ENCODE measurements around the gene SLC11A2. TPM values are rescaled to one million over a fixed set of nuclear protein-coding genes. Genes with fewer than 3 reads are reported as not detected.

The SLC11A2 gene
- total and polyA plus RNA-seq, 2 of the 13 experiments (the other 11 are each of a cell fraction or from before 2014, with no cell fraction given), result 71.7 to 77.0 TPM

- no peak for ATAC-seq
- Histone ChIP-seq H3K27ac (ENCODE audit: extremely low read length, insufficient read depth, low read length) (peak overlapping the region; percentile 94), H3K9ac (ENCODE audit: insufficient read depth, low read depth, low read length) (peak overlapping the region; percentile 89), H3K4me3 (replicated peaks in 1 of 3; ENCODE audit: insufficient read depth in 1 of 3, low read depth in 2 of 3, low read length in 3 of 3) (peak overlapping the region; percentile 75 to 86 (median 81); a peak in 5 of 6 replicates), H3K4me1 (ENCODE audit: insufficient read depth, low read length) (peaks cover 22% of the 10 kb centered on the region), H3K4me2 (ENCODE audit: low read depth, low read length) (peak overlapping the region; percentile 81), H2AFZ (ENCODE audit: low read length) (no peak overlapping the region), H3K36me3 (replicated peaks in 1 of 2; ENCODE audit: control insufficient read depth in 1 of 2, insufficient read depth in 2 of 2, low read length in 2 of 2) (peaks cover 3 to 20% of the 10 kb centered on the region in 2 experiments), H4K20me1 (ENCODE audit: insufficient read depth, low read length) (no peaks in the 10 kb centered on the region), H3K79me2 (ENCODE audit: insufficient read depth, low read length) (peaks cover 18% of the 10 kb centered on the region), H3K9me3 (ENCODE audit: low read length) (no peaks in the 10 kb centered on the region), H3K27me3 (ENCODE audit: control insufficient read depth in 1 of 2, insufficient read depth in 2 of 2, low read length in 2 of 2) (no peaks in the 10 kb centered on the region; a peak in 1 of 5 replicates)
- no peak for DNase-seq (ENCODE audit: low spot score)
- BruUV-seq (replicated peaks), result no TSS peak
- intact Hi-C loops (cut with micrococcal nuclease; ENCODE audit: unreplicated experiment), result loop anchor here (10.0 kb wide), 1 partner anchor 195 kb away; no protein-coding TSS in a partner anchor
- no peak for FAIRE-seq
- in situ Hi-C loops (cut with HindIII; ENCODE audit: extremely low pct_ligation_motif_present, low pct_unique_long_range_greater_than_20kb), result no loop called here
- POLR2A ChIA-PET, result interaction anchor here (1.3 to 2.0 kb wide), 2 partner anchors 18 to 34 kb away, joined by 4 to 7 read pairs; partner anchors contain the start of gene CSRNP2
- WGBS (ENCODE audit: low lambda C conversion rate), result 84% methylated on average over 3 of the region's 3 CpGs
- CTCF ChIA-PET (ENCODE audit: low intra/inter-chr PET ratio, low total read pairs), result no interaction called here
- TF ChIP-seq ZNF850 (CRISPR knock-in tag; conservative IDR thresholded peaks at IDR 0.05), result no peak
- TF ChIP-seq PHF5A (CRISPR knock-in tag; IDR thresholded peaks at IDR 0.05; ENCODE audit: low read depth, unreplicated experiment), result no peak
- TF ChIP-seq, protein P1, sequence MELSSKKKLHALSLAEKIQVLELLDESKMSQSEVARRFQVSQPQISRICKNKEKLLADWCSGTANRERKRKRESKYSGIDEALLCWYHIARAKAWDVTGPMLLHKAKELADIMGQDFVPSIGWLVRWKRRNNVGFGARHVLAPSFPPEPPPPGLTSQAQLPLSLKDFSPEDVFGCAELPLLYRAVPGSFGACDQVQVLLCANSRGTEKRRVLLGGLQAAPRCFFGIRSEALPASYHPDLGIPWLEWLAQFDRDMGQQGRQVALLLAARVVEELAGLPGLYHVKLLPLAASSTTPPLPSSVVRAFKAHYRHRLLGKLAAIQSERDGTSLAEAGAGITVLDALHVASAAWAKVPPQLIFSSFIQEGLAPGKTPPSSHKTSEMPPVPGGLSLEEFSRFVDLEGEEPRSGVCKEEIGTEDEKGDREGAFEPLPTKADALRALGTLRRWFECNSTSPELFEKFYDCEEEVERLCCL (CRISPR knock-in tag; IDR thresholded peaks at IDR 0.05; ENCODE audit: borderline replicate concordance), result no peak
- no peak for TF ChIP-seq SNAPC4 (CRISPR knock-in tag; IDR thresholded peaks at IDR 0.05)
- no peak for TF ChIP-seq SOX6 (IDR thresholded peaks at IDR 0.05)
- TF ChIP-seq SOX6 (CRISPR knock-in tag; IDR thresholded peaks at IDR 0.05), result no peak
- TF ChIP-seq, protein P2, sequence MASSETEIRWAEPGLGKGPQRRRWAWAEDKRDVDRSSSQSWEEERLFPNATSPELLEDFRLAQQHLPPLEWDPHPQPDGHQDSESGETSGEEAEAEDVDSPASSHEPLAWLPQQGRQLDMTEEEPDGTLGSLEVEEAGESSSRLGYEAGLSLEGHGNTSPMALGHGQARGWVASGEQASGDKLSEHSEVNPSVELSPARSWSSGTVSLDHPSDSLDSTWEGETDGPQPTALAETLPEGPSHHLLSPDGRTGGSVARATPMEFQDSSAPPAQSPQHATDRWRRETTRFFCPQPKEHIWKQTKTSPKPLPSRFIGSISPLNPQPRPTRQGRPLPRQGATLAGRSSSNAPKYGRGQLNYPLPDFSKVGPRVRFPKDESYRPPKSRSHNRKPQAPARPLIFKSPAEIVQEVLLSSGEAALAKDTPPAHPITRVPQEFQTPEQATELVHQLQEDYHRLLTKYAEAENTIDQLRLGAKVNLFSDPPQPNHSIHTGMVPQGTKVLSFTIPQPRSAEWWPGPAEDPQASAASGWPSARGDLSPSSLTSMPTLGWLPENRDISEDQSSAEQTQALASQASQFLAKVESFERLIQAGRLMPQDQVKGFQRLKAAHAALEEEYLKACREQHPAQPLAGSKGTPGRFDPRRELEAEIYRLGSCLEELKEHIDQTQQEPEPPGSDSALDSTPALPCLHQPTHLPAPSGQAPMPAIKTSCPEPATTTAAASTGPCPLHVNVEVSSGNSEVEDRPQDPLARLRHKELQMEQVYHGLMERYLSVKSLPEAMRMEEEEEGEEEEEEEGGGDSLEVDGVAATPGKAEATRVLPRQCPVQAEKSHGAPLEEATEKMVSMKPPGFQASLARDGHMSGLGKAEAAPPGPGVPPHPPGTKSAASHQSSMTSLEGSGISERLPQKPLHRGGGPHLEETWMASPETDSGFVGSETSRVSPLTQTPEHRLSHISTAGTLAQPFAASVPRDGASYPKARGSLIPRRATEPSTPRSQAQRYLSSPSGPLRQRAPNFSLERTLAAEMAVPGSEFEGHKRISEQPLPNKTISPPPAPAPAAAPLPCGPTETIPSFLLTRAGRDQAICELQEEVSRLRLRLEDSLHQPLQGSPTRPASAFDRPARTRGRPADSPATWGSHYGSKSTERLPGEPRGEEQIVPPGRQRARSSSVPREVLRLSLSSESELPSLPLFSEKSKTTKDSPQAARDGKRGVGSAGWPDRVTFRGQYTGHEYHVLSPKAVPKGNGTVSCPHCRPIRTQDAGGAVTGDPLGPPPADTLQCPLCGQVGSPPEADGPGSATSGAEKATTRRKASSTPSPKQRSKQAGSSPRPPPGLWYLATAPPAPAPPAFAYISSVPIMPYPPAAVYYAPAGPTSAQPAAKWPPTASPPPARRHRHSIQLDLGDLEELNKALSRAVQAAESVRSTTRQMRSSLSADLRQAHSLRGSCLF (CRISPR knock-in tag; IDR thresholded peaks at IDR 0.05; ENCODE audit: borderline replicate concordance), result no peak
- TF ChIP-seq, protein P3, sequence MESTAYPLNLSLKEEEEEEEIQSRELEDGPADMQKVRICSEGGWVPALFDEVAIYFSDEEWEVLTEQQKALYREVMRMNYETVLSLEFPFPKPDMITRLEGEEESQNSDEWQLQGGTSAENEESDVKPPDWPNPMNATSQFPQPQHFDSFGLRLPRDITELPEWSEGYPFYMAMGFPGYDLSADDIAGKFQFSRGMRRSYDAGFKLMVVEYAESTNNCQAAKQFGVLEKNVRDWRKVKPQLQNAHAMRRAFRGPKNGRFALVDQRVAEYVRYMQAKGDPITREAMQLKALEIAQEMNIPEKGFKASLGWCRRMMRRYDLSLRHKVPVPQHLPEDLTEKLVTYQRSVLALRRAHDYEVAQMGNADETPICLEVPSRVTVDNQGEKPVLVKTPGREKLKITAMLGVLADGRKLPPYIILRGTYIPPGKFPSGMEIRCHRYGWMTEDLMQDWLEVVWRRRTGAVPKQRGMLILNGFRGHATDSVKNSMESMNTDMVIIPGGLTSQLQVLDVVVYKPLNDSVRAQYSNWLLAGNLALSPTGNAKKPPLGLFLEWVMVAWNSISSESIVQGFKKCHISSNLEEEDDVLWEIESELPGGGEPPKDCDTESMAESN (CRISPR knock-in tag; conservative IDR thresholded peaks at IDR 0.05), result no peak
Observed at GRCh38 chr12:51049525-51049924, 23.3 kb upstream of the SLC11A2 start.

Measured in HepG2 (cell line).